T-helper 1 cell (primary cell): ENCODE results near the gene SORCS2.

ENCODE experiments used
- DNase-seq, 5 donors: peaks; one replicate each; pipeline ENCODE4 v3.0.0-alpha.2; 2012 to 2020

SORCS2 gene

GRCh38 chr4:7248857-7249256, 56.5 kb downstream of the SORCS2 start:
- no peak for DNase-seq

GRCh38 chr4:7251321-7251720, 59.0 kb downstream of the SORCS2 start:
- no peak for DNase-seq

GRCh38 chr4:7252051-7252450, 59.7 kb downstream of the SORCS2 start:
- no peak for DNase-seq

GRCh38 chr4:7252510-7253340, 60.4 kb downstream of the SORCS2 start:
- no peak for DNase-seq

- no peak for DNase-seq
Measured at GRCh38 chr4:7253341-7253700, 61.0 kb downstream of the SORCS2 start.

- DNase-seq = no peak
Measured at GRCh38 chr4:7253837-7254236, 61.5 kb downstream of the SORCS2 start.

- no peak for DNase-seq
Measured at GRCh38 chr4:7254736-7255487, 62.6 kb downstream of the SORCS2 start.

GRCh38 chr4:7255488-7255881, 63.1 kb downstream of the SORCS2 start:
- DNase-seq = no peak

GRCh38 chr4:7255996-7256395, 63.7 kb downstream of the SORCS2 start:
- DNase-seq = no peak

GRCh38 chr4:7256984-7257810, 64.9 kb downstream of the SORCS2 start:
- no peak for DNase-seq

GRCh38 chr4:7259039-7259438, 66.7 kb downstream of the SORCS2 start:
- no peak for DNase-seq

- DNase-seq = no peak
Measured at GRCh38 chr4:7260569-7260968, 68.2 kb downstream of the SORCS2 start.

GRCh38 chr4:7261087-7261486, 68.7 kb downstream of the SORCS2 start:
- DNase-seq = no peak

- no peak for DNase-seq
Measured at GRCh38 chr4:7261536-7261935, 69.2 kb downstream of the SORCS2 start.

- DNase-seq = no peak
Measured at GRCh38 chr4:7262134-7262533, 69.8 kb downstream of the SORCS2 start.

GRCh38 chr4:7263166-7263565, 70.8 kb downstream of the SORCS2 start:
- no peak for DNase-seq

GRCh38 chr4:7264694-7265093, 72.4 kb downstream of the SORCS2 start:
- DNase-seq = no peak

- no peak for DNase-seq
Measured at GRCh38 chr4:7266525-7267292, 74.4 kb downstream of the SORCS2 start.

- DNase-seq = no peak
Measured at GRCh38 chr4:7267829-7268228, 75.5 kb downstream of the SORCS2 start.

GRCh38 chr4:7268941-7269340, 76.6 kb downstream of the SORCS2 start:
- DNase-seq = no peak

GRCh38 chr4:7270121-7270520, 77.8 kb downstream of the SORCS2 start:
- DNase-seq = no peak

GRCh38 chr4:7272404-7272803, 80.1 kb downstream of the SORCS2 start:
- DNase-seq = no peak
